Measurements from ENCODE around the gene CACNA2D4.

The CACNA2D4 gene

DNA sequence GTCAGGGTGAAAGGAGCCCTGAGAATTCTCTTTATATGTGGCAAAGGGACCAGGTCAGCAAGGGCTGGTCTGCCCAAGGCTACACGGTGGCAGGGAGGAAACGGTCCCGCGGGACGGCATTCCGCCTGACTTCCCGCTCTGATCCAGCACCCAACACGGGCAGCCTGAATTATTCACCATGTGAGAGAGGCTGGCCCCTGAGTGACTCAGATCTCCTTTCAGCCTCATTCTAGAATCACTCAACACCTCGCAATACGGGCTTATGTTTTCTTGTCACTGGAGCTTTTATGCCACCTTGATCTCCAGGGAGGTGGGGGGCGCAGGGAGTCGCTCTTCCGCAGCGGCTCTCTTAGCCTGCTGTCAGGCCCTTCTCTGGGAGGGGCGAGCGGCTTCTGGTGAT lies 89.6 kb downstream of the CACNA2D4 start:
- TF ChIP-seq, protein P1, sequence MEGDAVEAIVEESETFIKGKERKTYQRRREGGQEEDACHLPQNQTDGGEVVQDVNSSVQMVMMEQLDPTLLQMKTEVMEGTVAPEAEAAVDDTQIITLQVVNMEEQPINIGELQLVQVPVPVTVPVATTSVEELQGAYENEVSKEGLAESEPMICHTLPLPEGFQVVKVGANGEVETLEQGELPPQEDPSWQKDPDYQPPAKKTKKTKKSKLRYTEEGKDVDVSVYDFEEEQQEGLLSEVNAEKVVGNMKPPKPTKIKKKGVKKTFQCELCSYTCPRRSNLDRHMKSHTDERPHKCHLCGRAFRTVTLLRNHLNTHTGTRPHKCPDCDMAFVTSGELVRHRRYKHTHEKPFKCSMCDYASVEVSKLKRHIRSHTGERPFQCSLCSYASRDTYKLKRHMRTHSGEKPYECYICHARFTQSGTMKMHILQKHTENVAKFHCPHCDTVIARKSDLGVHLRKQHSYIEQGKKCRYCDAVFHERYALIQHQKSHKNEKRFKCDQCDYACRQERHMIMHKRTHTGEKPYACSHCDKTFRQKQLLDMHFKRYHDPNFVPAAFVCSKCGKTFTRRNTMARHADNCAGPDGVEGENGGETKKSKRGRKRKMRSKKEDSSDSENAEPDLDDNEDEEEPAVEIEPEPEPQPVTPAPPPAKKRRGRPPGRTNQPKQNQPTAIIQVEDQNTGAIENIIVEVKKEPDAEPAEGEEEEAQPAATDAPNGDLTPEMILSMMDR (IDR thresholded peaks at IDR 0.05; ENCODE audit: control insufficient read depth, extremely low read depth, insufficient read depth) = no peak
- no peak overlapping the region for H3K4me3 ChIP-seq (ENCODE audit: low read depth, low read length)
- no peak for DNase-seq (ENCODE audit: low read depth)

DNA sequence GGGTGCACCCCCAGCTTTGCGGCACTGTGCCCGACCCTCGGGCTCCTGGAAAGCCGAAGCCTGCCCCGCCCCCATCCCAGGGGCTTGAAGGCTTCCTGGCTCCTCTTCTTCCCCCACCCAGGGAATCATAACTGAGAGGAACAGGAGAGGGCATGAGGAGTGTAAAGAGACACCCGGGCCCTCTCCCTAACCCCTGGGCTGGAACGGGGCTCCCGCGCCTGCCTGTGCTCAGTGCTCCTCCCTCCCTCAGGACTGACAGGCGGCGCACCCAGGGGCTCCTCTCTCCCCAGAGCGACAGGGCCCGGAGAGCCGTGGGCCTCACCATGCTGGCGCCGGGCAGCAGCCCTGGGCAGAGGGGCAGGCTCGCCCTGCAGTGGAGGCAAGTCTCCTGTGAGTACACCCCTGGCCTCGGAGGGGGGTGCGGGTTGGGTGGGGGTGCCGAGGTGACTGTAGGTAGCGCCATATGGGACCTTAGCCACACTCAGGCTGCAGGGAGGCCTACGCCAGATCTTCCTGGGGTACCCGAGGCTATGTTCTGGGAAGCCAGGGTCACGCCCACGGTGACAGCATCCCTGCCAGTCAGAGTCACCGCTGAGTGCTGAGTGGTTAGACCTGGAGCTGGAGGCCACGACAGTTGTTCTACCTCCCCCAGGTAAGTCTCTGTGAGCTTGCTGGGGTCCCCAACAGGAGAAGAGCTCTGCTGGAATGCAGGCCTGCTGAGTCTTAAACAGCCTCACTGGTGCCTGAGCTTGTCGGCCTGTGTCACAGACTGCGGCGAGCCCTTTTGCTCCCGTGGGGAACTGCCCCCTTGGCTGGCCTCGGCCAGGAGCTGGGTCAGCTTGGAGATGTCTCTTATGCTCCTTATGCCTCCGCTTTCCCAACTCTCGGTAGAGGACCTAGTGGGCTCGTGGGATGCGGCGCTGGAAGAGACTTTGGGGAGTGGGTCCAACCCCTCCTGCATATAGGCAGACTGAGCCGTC lies 90.3 kb downstream of the CACNA2D4 start:
- DNase-seq (ENCODE audit: low read depth) = no peak
- TF ChIP-seq, protein P1 (IDR thresholded peaks at IDR 0.05; ENCODE audit: control insufficient read depth, extremely low read depth, insufficient read depth) = no peak
- no peak overlapping the region for H3K4me3 ChIP-seq (ENCODE audit: low read depth, low read length)

DNA sequence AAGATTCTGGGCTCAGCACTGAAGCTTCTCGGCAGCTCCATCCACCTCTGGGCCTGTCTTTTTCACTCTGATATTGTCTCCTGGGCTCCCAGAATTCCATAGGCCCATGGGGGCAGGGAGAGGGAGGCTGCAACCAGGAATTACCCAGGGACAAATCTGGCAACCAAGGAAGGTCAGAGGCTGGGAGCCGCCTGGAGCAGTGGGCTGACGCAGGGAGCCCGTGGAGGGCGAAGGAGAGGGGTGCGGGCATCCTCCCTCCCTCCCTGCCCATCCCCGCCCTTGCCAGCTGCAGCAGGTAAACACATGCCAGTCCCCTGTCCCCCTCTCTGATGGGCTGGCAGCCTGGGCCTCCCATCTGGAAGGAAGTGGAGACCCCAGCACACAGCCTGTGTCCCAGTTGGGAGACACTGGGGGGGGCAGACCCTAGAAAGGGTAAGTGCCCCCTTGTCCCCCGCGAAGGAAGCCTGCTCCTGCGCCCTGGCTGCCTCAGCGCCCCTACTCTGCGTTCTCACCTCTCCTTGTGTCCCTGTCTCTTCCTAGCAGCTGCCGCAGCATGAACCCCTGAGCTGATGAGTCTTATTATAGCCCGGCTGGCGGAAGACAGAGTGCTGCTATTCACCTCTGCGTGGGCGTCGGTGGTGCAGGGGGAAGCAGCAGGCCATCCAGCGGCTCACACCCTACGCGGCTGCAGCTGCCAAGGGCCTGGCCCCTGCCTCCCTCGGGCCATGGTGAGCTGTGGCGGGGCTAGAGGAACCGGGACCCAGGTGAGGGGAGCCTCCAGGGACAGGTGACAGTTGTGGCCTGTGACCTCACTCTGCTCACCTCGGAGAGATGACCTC lies 91.4 kb downstream of the CACNA2D4 start:
- H3K4me3 ChIP-seq (ENCODE audit: low read depth, low read length) = no peak overlapping the region
- TF ChIP-seq, protein P1 (IDR thresholded peaks at IDR 0.05; ENCODE audit: control insufficient read depth, extremely low read depth, insufficient read depth) = no peak
- no peak for DNase-seq (ENCODE audit: low read depth)

DNA sequence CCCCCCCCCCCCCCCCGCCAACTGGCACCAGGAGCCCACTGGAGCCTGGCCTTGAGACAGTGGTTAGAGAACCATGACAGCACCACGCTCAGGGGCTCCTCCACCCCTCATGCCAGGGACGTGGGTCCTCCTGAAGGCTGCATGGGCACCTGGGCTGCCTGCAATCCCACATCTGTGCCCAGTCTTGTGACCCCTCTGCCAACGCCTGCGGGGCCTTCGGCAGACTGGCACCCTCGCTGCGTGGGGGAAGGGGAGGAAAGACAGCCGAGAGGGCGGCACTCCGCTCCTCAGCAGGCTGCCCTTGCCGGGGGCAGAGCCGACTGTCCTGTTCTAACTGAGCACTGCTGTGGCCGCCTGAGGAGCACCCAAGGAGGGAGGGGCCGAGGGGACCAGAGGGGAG lies 92.1 kb downstream of the CACNA2D4 start:
- no peak overlapping the region for H3K4me3 ChIP-seq (ENCODE audit: low read depth, low read length)
- DNase-seq (ENCODE audit: low read depth) = no peak
- TF ChIP-seq, protein P1 (IDR thresholded peaks at IDR 0.05; ENCODE audit: control insufficient read depth, extremely low read depth, insufficient read depth) = no peak

DNA sequence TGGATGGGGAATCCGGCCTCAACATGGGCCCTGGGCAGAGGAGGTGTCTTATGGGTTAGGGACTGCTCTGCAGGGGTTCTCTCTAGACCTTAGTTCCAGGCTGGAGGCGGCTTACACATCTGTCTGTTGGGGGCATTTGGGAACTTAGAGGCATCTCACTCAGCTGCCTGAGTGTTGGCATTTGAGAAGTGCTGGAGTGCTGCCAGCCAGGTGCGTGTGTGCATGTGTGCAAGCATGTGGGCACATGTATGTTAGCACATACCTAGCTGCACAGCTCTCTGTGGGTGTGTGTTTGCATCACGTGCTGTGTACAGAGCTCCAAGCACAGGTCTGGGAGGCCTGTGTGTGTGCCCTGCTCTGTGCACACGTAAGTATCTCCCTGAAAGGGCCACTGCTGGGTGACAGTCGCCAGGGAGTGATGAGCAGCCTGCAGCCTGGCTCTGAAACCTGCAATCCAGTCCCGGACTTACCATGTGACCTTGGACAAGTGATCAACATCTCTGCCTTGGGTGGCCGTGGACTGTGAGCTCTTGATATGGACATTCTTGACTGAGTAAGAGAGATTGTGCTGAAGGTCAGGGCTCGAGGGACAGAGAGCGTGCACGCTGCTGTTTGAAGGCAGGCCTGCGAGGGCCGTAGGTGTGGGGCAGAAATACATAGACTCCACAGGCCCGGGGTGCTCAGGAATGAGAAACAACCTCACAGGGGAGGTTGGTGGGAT lies 92.9 kb downstream of the CACNA2D4 start:
- TF ChIP-seq, protein P1 (IDR thresholded peaks at IDR 0.05; ENCODE audit: control insufficient read depth, extremely low read depth, insufficient read depth) = no peak
- H3K4me3 ChIP-seq (ENCODE audit: low read depth, low read length) = no peak overlapping the region
- DNase-seq (ENCODE audit: low read depth) = no peak

DNA sequence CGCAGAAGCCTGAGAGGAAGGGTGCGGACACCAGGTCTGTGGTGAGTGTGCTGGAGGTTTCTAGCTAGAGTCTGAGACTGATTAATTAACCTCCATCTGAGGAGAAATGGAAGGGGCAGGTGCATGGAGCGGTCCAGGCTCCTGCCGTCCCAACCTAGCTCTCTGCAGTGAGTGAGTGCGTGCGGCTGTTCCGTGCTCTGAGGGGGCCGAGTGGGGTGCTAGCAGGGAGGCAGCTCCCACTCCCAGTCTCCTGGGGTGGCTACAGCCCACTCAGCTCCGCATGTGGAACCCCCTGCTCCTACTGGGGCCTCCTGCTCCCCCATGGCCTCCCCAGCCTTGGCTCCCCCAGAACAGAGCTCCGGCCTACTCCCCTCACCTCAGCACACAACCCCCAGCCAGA lies 95.2 kb downstream of the CACNA2D4 start:
- H3K4me3 ChIP-seq (ENCODE audit: low read depth, low read length) = no peak overlapping the region
- TF ChIP-seq, protein P1 (IDR thresholded peaks at IDR 0.05; ENCODE audit: control insufficient read depth, extremely low read depth, insufficient read depth) = no peak
- DNase-seq (ENCODE audit: low read depth) = no peak

Measured in LNCaP clone FGC (cell line).